ENCODE data around the gene LAMA5.

The LAMA5 gene

GRCh38 chr20:62352402-62353288 is 14.5 kb downstream of the LAMA5 start:
- peaks cover 18% of the 10 kb centered on the region for H3K79me2 ChIP-seq (ENCODE audit: low read length)
- H4K20me1 ChIP-seq (ENCODE audit: insufficient read depth, low read length) = no peaks in the 10 kb centered on the region

DNA sequence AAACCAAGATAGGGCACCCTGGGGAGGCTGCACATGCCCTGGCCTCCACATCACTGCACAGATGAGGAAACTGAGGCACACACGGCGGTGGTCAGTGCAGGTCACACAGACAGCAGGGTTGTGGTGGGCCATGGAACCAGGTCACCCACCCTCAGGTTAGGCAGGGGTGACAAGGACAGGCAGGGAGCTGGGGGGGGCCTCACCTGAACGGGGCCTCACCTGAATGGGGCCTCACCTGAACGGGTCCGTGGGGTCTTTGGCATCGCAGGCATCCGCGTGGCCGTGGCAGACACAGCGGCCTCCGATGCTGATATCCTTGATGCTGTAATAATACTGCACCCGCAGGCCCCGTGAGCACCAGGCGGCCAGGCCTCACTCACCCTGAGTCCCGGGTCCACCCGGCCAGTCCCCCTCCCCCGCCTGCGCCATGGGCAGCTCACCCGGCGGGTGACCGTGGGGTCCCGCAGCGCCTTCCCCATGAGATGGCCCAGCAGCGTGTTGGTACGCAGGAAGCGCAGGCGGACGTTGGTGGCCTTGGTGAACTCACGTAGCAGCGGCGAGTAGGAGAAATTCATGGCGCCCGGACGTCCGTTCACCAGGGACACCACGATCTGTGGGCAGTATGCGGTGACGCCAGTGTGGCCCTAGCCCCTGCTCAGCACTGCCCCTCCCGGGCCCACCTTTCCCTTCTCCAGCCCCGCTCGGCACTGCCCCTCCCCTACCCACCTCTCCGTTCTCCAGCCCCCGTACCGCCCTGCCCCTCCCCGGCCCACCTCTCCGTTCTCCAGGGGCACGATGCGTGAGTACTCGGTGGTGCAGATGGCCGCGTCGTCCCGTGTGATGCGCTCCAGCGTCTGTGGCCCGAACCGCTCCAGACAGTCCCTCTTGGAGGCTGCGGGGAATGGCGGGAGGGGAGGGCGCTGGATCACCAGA is 15.4 kb downstream of the LAMA5 start:
- no peaks in the 10 kb centered on the region for H3F3A ChIP-seq (ENCODE audit: insufficient read depth, low read length)
- no peaks in the 10 kb centered on the region for H4K20me1 ChIP-seq (ENCODE audit: insufficient read depth, low read length)
- no peaks in the 10 kb centered on the region for H3K27me3 ChIP-seq (replicated peaks; ENCODE audit: insufficient read depth, low read length)
- no peak overlapping the region for H3K4me2 ChIP-seq (ENCODE audit: low read depth, low read length)
- no peaks in the 10 kb centered on the region for H3K36me3 ChIP-seq (replicated peaks; ENCODE audit: insufficient read depth, low read length)
- no peaks in the 10 kb centered on the region for H3K9me2 ChIP-seq (replicated peaks; ENCODE audit: insufficient read depth, low read length)
- no peak overlapping the region for H2AFZ ChIP-seq (ENCODE audit: low read length)
- no peak overlapping the region for H3K4me3 ChIP-seq (ENCODE audit: low read length)
- DNase-seq = no peak
- H3K9ac ChIP-seq (ENCODE audit: low read length) = no peak overlapping the region
- no peaks in the 10 kb centered on the region for H3K4me1 ChIP-seq (ENCODE audit: low read length)
- H3K79me2 ChIP-seq (ENCODE audit: low read length) = peaks cover 15% of the 10 kb centered on the region
- H3K27ac ChIP-seq (ENCODE audit: low read length) = no peak overlapping the region
- TF ChIP-seq CTCF (IDR thresholded peaks at IDR 0.05; ENCODE audit: low read length) = no peak
- no peak for TF ChIP-seq EZH2phosphoT487 (IDR thresholded peaks at IDR 0.05; ENCODE audit: low read length)
- H3K9me3 ChIP-seq (replicated peaks; ENCODE audit: insufficient read depth, low read length) = no peaks in the 10 kb centered on the region

More at GRCh38 chr20:62352402-62353288, 14.5 kb downstream of the LAMA5 start:
- H3K27ac ChIP-seq (ENCODE audit: low read length) = no peak overlapping the region
- no peak for DNase-seq
- no peak for TF ChIP-seq CTCF (IDR thresholded peaks at IDR 0.05; ENCODE audit: low read length)
- no peak for TF ChIP-seq EZH2phosphoT487 (IDR thresholded peaks at IDR 0.05; ENCODE audit: low read length)
- no peak for TF ChIP-seq EZH2 (optimal IDR thresholded peaks at IDR 0.05; ENCODE audit: low read depth, low read length)
- H3K9me2 ChIP-seq (replicated peaks; ENCODE audit: insufficient read depth, low read length) = no peaks in the 10 kb centered on the region
- H3F3A ChIP-seq (ENCODE audit: insufficient read depth, low read length) = no peaks in the 10 kb centered on the region
- no peak overlapping the region for H3K4me2 ChIP-seq (ENCODE audit: low read depth, low read length)
- H3K9ac ChIP-seq (ENCODE audit: low read length) = no peak overlapping the region
- no peaks in the 10 kb centered on the region for H3K36me3 ChIP-seq (replicated peaks; ENCODE audit: insufficient read depth, low read length)
- no peaks in the 10 kb centered on the region for H3K9me3 ChIP-seq (replicated peaks; ENCODE audit: insufficient read depth, low read length)
- no peak overlapping the region for H3K4me3 ChIP-seq (ENCODE audit: low read length)
- H3K4me1 ChIP-seq (ENCODE audit: low read length) = no peaks in the 10 kb centered on the region
- H3K27me3 ChIP-seq (replicated peaks; ENCODE audit: insufficient read depth, low read length) = no peaks in the 10 kb centered on the region
- H2AFZ ChIP-seq (ENCODE audit: low read length) = no peak overlapping the region

DNA sequence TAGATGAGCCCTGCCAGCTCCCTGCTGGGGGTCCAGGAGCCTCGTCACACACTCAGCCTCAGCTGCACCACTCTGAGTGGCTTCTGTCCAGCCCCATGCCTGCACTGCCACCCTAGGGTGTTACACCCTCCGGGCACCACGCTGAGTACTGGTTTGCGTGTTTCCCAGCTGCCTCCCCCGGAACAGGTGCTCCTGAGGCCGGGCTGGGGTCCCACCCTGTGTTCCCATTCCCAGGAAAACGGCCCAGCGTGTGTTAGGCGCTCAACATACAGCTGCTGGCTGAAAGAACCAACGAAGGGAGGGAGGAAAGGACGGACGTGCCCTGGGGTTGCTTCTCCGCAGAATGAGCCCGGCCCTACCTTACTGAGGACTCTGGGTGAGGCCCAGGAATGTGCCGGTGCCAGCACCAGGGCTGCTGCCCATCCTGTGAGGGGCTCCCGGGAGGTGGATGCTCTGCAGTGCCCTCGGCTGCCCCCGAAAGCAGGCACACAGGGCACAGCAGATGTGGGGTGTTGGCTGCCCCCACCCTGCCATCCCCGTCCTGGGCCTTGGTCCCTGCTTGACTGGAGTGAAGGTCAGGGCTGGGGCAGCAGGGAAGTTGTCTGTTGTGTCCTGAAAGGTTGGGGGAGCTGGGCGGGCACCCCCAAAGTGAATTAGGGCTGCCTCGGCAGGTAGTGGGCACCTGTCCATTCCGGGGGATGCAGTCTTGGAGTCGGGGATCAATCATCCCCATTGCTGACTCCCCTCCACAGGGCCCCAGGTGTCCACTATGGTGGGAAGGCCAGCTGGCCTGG is 16.3 kb downstream of the LAMA5 start:
- Histone ChIP-seq H3K4me2 (ENCODE audit: low read depth, low read length) (no peak overlapping the region), H3K27me3 (replicated peaks; ENCODE audit: insufficient read depth, low read length) (no peaks in the 10 kb centered on the region), H3K9ac (ENCODE audit: low read length) (no peak overlapping the region), H3K4me1 (ENCODE audit: low read length) (no peaks in the 10 kb centered on the region), H3K4me3 (ENCODE audit: low read length) (no peak overlapping the region), H4K20me1 (ENCODE audit: insufficient read depth, low read length) (no peaks in the 10 kb centered on the region), H3K79me2 (ENCODE audit: low read length) (peaks cover 12% of the 10 kb centered on the region), H3K9me2 (replicated peaks; ENCODE audit: insufficient read depth, low read length) (no peaks in the 10 kb centered on the region), H3K9me3 (replicated peaks; ENCODE audit: insufficient read depth, low read length) (no peaks in the 10 kb centered on the region), H3F3A (ENCODE audit: insufficient read depth, low read length) (no peaks in the 10 kb centered on the region), H3K27ac (ENCODE audit: low read length) (no peak overlapping the region), H2AFZ (ENCODE audit: low read length) (no peak overlapping the region), H3K36me3 (replicated peaks; ENCODE audit: insufficient read depth, low read length) (no peaks in the 10 kb centered on the region; the same call in 1 of the 2 replicates)
- TF ChIP-seq CTCF (IDR thresholded peaks at IDR 0.05; ENCODE audit: low read length) (no peak), EZH2phosphoT487 (IDR thresholded peaks at IDR 0.05; ENCODE audit: low read length) (no peak), EZH2 (optimal IDR thresholded peaks at IDR 0.05; ENCODE audit: low read depth, low read length) (no peak)
- no peak for DNase-seq

All from MM.1S (cell line).